ENCODE data around the gene CFAP69. TPM values are rescaled to one million over a fixed set of nuclear protein-coding genes. Genes with fewer than 3 reads are reported as not detected.

Gene CFAP69
- total RNA-seq, 1 donor from 2014 or later = 0.85 TPM

DNA sequence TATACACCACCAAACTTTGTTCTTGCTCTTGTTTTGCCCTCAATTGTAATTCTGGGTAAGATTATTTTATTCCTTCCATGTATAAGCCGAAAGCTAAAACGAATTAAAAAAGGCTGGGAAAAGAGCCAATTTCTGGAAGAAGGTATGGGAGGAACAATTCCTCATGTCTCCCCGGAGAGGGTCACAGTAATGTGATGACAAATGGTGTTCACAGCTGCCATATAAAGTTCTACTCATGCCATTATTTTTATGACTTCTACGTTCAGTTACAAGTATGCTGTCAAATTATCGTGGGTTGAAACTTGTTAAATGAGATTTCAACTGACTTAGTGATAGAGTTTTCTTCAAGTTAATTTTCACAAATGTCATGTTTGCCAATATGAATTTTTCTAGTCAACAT is 12.5 kb upstream of the CFAP69 start:
- DNase-seq (ENCODE audit: low spot score in 2 of 2) = no peak
- TF ChIP-seq, protein P1, sequence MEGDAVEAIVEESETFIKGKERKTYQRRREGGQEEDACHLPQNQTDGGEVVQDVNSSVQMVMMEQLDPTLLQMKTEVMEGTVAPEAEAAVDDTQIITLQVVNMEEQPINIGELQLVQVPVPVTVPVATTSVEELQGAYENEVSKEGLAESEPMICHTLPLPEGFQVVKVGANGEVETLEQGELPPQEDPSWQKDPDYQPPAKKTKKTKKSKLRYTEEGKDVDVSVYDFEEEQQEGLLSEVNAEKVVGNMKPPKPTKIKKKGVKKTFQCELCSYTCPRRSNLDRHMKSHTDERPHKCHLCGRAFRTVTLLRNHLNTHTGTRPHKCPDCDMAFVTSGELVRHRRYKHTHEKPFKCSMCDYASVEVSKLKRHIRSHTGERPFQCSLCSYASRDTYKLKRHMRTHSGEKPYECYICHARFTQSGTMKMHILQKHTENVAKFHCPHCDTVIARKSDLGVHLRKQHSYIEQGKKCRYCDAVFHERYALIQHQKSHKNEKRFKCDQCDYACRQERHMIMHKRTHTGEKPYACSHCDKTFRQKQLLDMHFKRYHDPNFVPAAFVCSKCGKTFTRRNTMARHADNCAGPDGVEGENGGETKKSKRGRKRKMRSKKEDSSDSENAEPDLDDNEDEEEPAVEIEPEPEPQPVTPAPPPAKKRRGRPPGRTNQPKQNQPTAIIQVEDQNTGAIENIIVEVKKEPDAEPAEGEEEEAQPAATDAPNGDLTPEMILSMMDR (IDR thresholded peaks at IDR 0.05) = no peak
- no peaks in the 10 kb centered on the region for H3K27me3 ChIP-seq
- H3K4me3 ChIP-seq = no peak overlapping the region
- intact Hi-C loops (cut with DNase I) = no loop called here
- no peak overlapping the region for H3K27ac ChIP-seq
- H3K36me3 ChIP-seq = peaks cover 0 to 6% of the 10 kb centered on the region in 2 donors
- H3K9me3 ChIP-seq = no peaks in the 10 kb centered on the region
- no peaks in the 10 kb centered on the region for H3K4me1 ChIP-seq

DNA sequence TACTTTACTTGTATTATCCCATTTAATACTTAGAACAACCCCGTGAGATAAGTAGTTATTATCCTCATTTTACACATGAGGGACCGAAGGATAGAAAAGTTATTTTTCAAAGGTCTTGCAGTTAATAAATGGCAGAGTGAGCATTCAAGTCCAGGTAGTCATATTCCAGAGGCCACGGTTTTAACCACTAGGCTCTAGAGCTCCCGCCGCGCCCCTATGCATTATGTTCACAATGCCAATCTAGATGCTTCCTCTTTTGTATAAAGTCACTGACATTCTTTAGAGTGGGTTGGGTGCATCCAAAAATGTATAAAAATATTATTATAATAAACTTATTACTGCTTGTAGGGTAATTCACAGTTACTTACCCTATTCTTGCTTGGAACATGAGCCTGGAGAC is 11.4 kb upstream of the CFAP69 start:
- Histone ChIP-seq H3K27me3 (no peaks in the 10 kb centered on the region), H3K4me1 (no peaks in the 10 kb centered on the region), H3K36me3 (peaks cover 0 to 4% of the 10 kb centered on the region in 2 donors), H3K4me3 (no peak overlapping the region), H3K27ac (no peak overlapping the region), H3K9me3 (no peaks in the 10 kb centered on the region)
- no peak for DNase-seq (ENCODE audit: low spot score in 2 of 2)
- TF ChIP-seq, protein P1 (IDR thresholded peaks at IDR 0.05) = no peak
- intact Hi-C loops (cut with DNase I) = no loop called here

DNA sequence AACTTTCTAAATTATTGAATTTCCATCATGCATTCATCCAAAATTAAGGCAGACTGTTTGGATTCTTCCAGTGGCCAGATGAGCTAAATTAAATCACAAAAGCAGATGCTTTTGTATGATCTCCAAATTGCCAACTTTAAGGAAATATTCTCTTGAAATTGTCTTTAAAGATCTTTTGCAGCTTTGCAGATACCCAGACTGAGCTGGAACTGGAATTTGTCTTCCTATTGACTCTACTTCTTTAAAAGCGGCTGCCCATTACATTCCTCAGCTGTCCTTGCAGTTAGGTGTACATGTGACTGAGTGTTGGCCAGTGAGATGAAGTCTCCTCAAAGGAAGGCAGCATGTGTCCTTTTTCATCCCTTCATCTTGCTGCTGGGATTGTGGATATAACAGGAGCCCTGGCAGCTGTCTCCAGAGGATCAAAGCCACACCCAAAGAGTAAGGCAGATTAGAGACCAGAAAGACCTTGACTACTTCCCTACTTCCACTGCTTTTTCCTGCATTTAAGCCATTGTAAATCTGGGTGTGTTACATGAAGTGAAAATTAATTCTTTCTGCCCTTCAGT is 8.2 kb upstream of the CFAP69 start:
- TF ChIP-seq, protein P1 (IDR thresholded peaks at IDR 0.05) = no peak
- no peaks in the 10 kb centered on the region for H3K27me3 ChIP-seq
- H3K27ac ChIP-seq = no peak overlapping the region
- intact Hi-C loops (cut with DNase I) = no loop called here
- DNase-seq (ENCODE audit: low spot score in 2 of 2) = no peak
- H3K4me1 ChIP-seq = no peaks in the 10 kb centered on the region
- peaks cover 0 to 3% of the 10 kb centered on the region in 2 donors for H3K36me3 ChIP-seq
- H3K4me3 ChIP-seq = no peak overlapping the region
- H3K9me3 ChIP-seq = no peaks in the 10 kb centered on the region

DNA sequence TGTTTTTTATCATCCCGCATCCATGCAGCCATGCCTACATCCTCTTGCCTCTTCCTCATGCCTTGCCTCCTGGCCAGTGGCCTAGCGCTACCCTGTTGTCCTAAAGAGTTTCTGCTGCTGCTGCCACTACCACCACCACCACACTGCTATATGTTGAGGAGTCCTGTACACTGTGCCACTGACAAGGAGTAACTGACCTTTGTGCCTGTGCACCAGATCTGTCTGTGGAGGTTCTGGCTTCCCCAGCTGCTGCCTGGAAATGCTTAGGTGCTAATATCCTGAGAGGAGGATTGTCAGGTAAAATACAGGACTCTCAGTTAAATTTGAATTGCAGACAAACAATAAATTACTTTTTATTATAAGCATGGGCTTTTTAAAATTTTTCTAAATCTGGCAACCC is 7.0 kb upstream of the CFAP69 start:
- Histone ChIP-seq H3K4me3 (no peak overlapping the region), H3K27me3 (no peaks in the 10 kb centered on the region), H3K36me3 (peaks cover 0 to 3% of the 10 kb centered on the region in 2 donors), H3K4me1 (no peaks in the 10 kb centered on the region), H3K9me3 (no peaks in the 10 kb centered on the region), H3K27ac (no peak overlapping the region)
- no peak for DNase-seq (ENCODE audit: low spot score in 2 of 2)
- intact Hi-C loops (cut with DNase I) = no loop called here
- TF ChIP-seq, protein P1 (IDR thresholded peaks at IDR 0.05) = no peak

DNA sequence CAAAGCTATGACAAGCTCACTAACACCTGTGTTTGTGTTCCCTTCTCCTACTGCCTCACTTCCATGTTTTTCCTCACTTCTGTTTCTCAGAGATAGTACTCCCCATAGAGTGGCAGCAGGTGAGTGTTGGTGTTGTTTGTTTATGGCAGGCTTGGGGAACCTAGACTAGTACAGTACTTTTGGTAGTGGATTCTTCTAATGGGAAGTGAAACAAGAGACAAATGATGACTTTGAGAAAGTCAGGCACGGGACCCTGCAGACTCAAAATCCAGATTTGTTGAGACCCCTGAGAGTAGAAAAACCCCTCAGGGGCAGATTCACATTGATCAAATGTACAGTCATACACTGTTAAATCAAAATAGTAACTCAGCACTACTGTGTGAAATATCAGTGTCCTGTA is 6.4 kb upstream of the CFAP69 start:
- Histone ChIP-seq H3K27ac (no peak overlapping the region), H3K4me3 (no peak overlapping the region), H3K36me3 (peaks cover 0 to 3% of the 10 kb centered on the region in 2 donors), H3K27me3 (no peaks in the 10 kb centered on the region), H3K4me1 (no peaks in the 10 kb centered on the region), H3K9me3 (no peaks in the 10 kb centered on the region)
- intact Hi-C loops (cut with DNase I) = no loop called here
- DNase-seq (ENCODE audit: low spot score in 2 of 2) = no peak
- TF ChIP-seq, protein P1 (IDR thresholded peaks at IDR 0.05) = no peak

DNA sequence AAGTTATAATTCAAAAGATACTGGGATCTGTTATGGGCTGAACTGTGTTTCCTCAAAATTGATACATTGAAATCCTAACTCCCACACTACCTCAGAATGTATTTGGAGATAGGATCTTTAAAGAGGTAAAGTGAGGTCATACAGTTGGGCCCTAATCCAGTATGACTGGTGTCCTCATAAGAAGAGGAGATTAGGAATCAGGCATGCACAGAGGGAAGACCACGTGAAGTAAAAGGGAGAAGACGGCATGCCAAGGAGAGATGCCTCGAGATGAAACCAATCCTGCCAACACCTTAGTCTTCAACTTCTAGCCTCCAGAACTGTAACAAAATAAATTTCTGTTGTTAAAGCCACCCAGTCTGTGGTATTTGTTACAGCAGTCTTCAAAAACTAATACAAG is 5.9 kb upstream of the CFAP69 start:
- intact Hi-C loops (cut with DNase I) = no loop called here
- Histone ChIP-seq H3K27ac (no peak overlapping the region), H3K4me3 (no peak overlapping the region), H3K27me3 (no peaks in the 10 kb centered on the region), H3K9me3 (no peaks in the 10 kb centered on the region), H3K4me1 (no peaks in the 10 kb centered on the region), H3K36me3 (peaks cover 0 to 2% of the 10 kb centered on the region in 2 donors)
- no peak for DNase-seq (ENCODE audit: low spot score in 2 of 2)
- TF ChIP-seq, protein P1 (IDR thresholded peaks at IDR 0.05) = no peak
